PC-9 (cell line): ENCODE results near the gene FASN.

ENCODE experiments used
- CTCF ChIP-seq: fragments of 200-600 bp; sonication (generic); conservative IDR thresholded peaks from 2 replicates; pipeline ENCODE4 v1.6.1; 2017; ENCODE audit warnings: mixed run types, antibody characterized with exemption, mild to moderate bottlenecking, moderate library complexity
- EZH2 ChIP-seq: fragments of 200-600 bp; sonication (generic); IDR thresholded peaks from 2 replicates; pipeline ENCODE4 v1.8.0; 2017; ENCODE audit warnings: antibody characterized with exemption, low read depth

GRCh38 chr17:82058230-82058854 lies 39.7 kb downstream of the FASN start:
- TF ChIP-seq EZH2 (no peak), CTCF (no peak)
